Esophagus squamous epithelium (tissue), 4 donors: Measurements from ENCODE around the gene DENND2A.

ENCODE experiments used
- POLR2A ChIP-seq, 4 donors: fragments of 450-650 bp; IDR thresholded peaks; one replicate each; pipeline ENCODE4 v1.6.1; 2017; ENCODE audit warnings: antibody characterized with exemption in 4 of 4, mild to moderate bottlenecking in 4 of 4, moderate library complexity in 3 of 4
- TF ChIP-seq, protein P1 (sequence below), 6 experiments: fragments of 450-650 bp in 4 of 6; fragments of 200-600 bp in 2 of 6; sonication (generic) in 2 of 6; IDR thresholded peaks; one replicate each; pipeline ENCODE4 v1.5.1; 2016 to 2019; ENCODE audit warnings: antibody characterized with exemption in 6 of 6, mild to moderate bottlenecking in 4 of 6, moderate library complexity in 4 of 6

DNA sequence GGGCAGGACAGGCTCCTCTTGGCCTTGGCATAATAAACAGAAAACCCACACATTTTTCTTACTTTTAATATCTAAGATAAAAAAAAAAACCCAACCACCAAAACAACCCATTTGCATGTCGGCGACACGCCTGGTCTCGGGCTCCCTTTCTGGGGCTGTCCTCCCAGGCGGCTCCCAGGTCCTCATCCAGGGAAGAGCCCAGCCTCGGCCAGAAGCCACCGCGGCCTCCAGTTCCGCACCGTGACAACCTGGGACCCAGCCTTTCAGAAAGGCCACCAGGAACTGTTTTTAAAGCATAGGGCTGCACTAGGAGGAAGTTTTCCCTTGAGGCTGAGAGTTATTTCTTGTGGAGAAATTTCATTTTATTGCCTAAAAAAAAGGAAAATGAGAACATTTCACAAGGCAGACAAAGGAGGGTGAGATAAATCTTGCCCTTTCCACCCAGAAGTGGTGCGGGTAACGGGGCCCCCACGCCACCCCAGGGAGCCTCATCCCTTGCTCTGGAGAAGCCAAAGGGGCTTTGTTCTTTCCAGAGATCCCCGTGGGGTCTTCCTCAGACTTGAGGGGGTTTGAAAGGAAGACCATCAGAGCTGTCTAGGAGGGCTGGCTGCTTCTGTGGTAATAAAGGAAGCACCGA, 122.1 kb downstream of the DENND2A start:
- TF ChIP-seq, protein P1, sequence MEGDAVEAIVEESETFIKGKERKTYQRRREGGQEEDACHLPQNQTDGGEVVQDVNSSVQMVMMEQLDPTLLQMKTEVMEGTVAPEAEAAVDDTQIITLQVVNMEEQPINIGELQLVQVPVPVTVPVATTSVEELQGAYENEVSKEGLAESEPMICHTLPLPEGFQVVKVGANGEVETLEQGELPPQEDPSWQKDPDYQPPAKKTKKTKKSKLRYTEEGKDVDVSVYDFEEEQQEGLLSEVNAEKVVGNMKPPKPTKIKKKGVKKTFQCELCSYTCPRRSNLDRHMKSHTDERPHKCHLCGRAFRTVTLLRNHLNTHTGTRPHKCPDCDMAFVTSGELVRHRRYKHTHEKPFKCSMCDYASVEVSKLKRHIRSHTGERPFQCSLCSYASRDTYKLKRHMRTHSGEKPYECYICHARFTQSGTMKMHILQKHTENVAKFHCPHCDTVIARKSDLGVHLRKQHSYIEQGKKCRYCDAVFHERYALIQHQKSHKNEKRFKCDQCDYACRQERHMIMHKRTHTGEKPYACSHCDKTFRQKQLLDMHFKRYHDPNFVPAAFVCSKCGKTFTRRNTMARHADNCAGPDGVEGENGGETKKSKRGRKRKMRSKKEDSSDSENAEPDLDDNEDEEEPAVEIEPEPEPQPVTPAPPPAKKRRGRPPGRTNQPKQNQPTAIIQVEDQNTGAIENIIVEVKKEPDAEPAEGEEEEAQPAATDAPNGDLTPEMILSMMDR (IDR thresholded peaks at IDR 0.05), result no peak
- TF ChIP-seq POLR2A (IDR thresholded peaks at IDR 0.05), result no peak
